RPMI7951 (cell line): ENCODE measurements around the gene METTL25. TPM values are rescaled to one million over a fixed set of nuclear protein-coding genes. Genes with fewer than 3 reads are reported as not detected.
"Not testable (repeated sequence)": the region's sequence is repeated elsewhere in the genome, so short reads cannot be mapped to it uniquely, and the experiment has no call there.

Experiments used
- DNase-seq: peaks from one replicate; pipeline ENCODE4 v3.0.0-alpha.2; 2012; ENCODE audit warnings: low read depth
- total RNA-seq: library from RNA; depleted of rRNA; stranded (reverse); fragments of >200 nt; shearing (Covaris generic); gene quantifications from 2 replicates; pipeline ENCODE4 v1.2.3, GENCODE V29; 2014; rRNA removed

Gene METTL25, protein sequence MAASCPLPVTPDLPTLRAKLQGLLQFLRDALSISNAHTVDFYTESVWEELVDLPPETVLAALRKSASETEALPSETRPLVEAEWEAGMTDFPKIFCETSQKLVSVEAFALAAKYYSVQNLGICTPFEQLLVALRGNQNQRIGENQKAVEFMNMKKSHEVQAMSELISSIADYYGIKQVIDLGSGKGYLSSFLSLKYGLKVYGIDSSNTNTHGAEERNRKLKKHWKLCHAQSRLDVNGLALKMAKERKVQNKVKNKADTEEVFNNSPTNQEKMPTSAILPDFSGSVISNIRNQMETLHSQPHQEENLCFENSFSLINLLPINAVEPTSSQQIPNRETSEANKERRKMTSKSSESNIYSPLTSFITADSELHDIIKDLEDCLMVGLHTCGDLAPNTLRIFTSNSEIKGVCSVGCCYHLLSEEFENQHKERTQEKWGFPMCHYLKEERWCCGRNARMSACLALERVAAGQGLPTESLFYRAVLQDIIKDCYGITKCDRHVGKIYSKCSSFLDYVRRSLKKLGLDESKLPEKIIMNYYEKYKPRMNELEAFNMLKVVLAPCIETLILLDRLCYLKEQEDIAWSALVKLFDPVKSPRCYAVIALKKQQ
- total RNA-seq: 1.8 and 2.8 TPM in 2 replicates

DNA sequence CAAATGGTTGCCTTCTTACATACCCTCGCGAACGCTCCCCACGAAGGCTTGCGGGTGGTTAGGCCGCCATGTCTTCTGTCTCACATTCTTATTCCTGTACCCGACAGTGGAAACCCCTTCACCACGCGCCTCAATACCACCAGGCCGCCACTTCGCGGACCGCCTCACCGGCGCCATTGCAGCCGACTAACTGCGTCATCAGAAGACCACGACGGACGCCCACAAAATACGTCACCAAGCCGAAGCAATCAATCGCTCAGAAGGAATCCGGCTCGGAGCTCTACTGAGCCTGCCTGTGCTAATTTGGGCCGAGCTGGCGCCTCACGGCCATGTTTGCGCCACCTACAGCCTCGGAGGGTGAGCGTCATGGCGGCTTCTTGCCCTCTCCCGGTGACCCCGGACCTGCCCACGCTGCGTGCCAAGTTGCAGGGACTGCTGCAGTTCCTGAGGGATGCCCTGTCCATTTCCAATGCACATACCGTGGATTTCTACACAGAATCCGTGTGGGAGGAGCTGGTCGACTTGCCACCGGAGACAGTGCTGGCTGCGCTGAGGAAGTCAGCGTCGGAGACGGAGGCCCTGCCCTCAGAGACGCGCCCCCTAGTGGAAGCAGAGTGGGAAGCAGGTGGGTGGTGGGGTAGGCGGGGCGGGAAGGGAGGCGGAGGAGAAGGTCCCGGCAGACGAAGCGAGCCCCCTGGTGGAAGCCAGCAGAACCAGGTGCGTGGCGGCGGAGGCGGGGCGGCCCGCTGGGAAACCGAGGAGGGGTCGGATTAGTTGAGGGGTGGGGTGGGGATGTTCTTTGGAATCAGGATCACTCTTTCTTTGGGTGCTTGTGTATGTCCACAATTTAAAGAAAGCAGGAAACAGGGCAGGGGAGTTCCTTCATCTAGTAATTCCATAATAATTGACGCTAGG lies at the start of gene METTL25, which contains the start of gene CCDC59:
Gene METTL25, plus strand, starts transcription at position 330 of the 915 bp plus-strand sequence. Its CDS starts 37 bp downstream, at position 367.
Gene CCDC59, minus strand, starts transcription at position 188 of the 915 bp plus-strand sequence. Its CDS starts 11 bp downstream, at position 177.
- peak; percentile 96 for DNase-seq

DNA sequence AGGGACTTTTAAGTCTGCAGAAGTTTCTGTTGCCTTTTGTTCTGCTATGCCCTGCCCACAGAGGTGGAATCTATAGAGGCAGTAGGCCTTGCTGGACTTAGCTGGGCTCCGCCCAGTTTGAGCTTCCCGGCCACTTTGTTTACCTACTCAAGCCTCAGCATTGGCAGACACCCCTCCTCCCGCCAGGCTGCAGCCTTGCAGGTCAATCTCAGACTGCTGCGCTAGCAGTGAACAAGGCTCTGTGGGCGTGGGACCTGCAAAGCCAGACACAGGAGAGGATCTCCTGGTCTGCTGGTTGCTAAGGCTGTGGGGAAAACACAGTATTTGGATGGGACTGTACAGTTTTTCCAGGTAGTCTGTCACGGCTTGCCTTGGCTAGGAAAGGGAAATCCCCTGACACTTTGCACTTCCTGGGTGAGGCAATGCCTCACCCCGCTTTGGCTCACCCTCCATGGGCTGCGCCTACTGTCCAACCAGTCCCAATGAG lies 43.9 kb upstream of the METTL25 start:
- no peak for DNase-seq

DNA sequence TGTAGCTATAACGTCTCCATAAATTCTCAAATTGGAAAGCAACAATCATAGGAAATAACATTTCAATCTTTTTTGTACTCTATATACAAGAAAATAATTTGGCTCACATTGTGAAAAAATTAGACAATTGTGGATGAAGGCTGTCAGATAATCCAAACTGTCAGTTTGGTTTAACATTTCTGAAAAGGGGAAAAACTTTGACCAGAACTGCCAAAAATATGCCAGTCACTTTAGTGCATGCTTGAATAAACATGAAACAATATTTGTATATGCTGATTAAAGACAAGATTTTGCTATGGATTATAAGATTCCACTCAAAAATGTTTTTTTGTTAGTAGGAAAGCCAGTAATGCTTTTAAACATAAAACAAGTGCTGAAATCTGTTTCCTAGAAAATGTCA lies 39.1 kb upstream of the METTL25 start:
- no peak for DNase-seq

DNA sequence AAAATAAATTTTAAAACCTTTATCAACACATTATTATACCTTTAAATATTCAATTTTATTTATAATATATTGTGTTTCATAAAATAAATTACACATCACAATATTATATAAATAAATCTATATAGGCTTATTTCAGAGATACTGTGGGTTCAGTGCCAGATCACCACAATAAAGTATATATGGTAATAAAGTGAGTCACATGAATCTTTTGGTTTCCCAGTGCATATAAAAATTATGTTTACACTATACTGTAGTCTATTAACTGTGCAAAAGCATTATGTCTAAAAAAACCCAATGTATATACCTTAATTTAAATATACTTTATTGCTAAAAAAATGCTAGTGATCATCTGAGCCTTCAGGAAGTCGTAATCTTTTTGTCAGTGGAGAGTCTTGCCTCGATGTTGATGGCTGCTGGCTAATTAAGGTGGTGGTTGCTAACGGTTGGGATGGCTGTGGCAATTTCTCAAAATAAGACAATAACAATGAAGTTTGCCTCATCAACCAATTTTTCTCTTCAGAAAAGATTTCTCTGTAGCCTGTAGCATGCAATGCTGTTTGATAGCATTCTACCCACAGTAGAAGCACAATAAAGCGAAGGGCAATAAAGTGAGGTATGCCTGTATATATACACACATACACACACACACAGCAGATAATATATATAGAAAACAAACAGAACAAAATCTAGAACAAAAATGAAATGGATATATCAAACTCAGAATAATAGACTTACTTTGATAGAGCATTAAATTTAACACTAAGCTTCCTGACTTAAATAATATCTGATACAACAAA lies 32.6 kb upstream of the METTL25 start:
- DNase-seq: no peak

DNA sequence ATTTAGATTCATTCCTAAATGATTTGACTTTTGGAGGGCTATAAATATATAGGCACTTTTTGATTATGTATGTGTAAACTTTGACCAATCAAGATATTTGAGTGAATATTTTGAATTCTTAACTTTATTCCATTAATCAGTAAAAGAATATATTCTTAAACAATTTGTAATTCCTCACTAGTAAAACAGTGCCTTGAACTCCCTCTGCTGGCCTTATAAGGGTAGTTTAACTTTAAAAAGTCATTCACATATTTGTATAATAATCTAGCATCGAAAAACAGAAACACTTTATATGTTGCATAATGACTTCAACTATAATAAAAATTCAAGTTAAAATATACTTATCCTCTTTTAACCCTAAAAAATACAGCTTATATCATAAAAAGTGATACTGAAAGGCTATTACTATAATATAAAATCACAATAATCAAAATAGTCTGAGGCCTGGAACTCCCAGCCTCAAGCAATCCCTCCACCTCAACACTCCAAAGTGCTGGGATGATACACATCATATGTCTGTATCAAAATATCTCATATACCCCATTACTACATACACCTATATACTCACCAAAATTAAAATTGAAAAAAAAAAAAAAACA lies 31.3 kb upstream of the METTL25 start:
- DNase-seq: peak; percentile 6

DNA sequence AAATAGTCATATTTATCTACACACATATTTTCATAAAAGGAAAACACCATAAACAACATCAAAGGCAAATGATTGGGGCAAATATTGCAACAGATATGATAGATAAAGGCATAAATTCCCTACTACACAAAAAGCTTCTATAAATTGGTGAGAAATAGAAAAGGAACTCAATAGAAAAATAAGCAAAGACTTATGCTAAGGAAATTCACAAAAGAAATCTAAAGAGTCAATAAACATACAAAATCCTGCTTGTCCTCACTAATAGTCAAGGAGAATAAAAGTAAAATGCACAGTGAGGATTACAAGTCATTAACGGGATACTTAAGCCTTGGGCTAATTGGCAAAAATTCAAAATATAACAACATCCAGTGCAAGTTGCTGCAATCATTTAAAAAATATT lies 30.5 kb upstream of the METTL25 start:
- no peak for DNase-seq

DNA sequence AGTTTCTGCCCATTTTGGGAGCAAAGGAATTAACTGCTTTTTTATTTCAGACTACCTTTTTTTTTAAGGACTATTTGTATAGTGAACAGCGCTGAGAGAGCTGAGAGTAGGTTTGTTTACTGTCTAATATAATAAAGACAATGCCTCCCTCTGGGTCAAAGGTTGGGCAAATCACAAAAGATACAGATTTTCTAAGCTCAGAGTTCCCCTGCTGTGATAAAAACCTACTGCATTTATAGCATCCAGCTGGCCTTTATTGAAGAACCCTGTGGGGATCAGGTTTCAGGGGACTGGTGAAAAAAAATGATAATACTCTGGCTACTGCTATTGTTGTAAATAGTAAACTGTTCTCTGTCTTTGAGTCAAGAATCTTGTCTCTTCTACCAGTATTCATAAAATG lies 28.8 kb upstream of the METTL25 start:
- DNase-seq: peak; percentile 1

DNA sequence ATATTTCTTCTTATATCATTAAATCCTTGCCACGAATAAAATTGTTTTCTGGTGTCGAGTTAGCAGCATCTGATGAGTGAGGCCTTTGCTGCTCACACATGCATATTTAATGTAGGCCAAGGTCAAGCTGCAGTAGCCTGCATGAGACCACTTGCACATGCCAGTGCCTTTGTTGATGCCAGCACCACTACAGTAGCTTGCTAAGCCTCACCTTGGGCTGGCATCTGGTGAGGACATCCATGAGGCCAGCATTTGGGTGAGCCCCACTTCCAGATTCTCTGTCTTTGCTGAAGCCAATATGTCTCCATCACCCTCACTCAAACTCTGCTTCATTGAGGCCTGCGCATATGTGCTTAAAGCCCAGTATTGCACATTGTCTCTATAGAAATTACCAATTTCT lies 8.2 kb upstream of the METTL25 start:
- no peak for DNase-seq

DNA sequence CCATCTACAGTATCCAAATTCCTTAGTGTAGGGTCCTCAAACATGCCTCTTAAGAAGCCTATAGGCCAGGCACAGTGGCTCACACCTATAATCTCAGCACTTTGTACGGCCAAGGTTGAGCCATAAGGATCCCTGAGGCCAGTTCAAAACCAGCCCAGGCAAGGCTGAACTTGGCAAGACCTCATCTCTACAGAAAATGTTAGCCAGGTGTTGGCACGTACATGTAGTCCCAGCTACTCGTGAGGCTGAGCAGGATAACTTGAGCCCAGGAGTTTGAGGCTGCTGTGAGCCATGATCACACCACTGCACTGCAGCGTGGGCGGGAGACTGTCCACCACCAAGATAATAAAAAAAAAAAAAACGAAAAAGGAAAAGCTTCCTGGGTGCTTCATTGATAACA lies 6.9 kb upstream of the METTL25 start:
- DNase-seq: no peak

DNA sequence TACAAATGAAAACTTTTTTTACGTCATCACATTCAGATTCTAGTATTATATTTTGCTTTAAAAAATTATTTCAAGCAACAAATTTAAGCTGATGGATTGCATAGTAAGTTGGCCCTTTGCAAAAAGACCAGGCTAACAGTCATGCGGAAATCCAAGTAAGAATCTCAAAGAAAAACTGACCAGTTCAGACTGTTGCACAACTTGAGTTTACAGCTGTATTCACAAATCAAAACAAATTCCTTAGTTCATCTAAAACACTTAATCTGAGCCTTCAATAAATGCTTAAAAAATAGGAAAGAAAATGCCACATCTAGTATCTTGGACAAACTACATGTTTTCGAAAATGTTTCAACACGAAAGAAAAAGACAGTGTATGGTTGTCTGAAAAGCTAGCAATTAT lies 989 bp upstream of the METTL25 start:
- DNase-seq: no peak

DNA sequence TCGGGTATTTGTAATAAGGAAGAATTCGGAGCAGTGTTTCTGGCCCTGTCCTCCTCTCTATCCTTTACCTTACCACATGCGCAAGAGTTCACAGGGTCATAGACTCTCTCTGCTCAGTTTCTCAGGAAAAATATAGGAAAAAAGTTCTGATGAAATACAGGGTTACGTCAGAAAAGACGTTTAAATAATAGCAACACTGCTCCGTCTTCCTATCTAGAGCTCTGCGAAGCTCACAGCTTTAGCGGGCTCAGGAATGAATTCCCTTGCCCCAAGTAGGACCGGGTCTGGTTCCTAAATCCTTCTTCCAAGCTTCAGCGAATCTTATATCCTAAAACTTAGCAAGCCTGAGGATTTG lies 507 bp upstream of the METTL25 start:
- no peak for DNase-seq

DNA sequence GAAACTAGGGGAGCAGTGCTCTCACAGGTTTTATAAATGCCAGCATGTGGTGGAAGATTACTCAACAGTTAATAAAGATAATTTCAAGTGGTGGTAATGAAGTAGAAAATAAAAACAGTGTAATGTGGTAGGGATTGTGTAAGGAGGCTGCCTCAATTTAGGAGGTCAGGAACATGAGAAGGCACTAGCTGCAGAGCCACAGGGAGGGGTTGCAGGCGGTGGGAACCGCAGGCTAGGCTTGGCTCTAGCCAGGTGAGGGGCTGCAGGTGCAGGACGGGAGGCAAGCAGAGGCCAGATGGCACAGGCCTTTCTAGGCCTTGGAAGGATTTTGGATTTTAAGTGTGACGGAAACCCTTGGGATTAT lies 768 bp downstream of the METTL25 start:
- DNase-seq: no peak

DNA sequence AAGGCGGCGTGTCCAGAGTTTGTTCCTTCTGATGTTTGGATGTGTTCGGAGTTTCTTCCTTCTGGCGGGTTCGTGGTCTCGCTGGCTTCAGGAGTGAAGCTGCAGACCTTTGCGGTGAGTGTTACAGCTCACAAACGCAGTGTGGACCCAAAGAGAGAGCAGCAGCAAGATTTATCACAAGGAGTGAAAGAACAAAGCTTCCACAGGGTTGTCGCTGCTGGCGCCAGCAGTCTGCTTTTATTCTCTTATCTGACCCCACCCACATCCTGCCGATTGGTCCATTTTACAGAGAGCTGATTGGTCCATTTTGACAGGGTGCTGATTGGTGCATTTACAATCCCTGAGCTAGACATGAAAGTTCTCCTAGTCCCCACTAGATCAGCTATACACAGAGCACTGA lies 2.5 kb downstream of the METTL25 start:
- DNase-seq: not testable (repeated sequence)

DNA sequence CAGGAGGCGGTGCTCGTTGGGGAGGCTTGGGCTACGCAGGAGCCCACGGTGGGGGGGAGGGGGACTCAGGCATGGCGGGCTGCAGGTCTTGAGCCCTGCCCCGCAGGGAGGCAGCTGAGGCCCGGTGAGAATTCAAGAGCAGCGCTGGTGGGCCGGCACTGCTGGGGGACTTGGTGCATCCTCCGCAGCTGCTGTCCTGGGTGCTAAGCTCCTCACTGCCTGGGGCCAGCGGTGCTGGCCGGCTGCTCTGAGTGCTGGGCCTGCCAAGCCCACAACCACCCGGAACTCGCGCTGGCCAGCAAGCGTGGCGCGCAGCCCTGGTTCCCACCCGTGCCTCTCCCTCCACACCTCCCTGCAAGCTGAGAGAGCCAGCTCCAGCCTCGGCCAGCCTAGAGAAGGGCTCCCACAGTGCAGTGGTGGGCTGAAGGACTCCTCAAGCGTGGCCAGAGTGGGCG lies 3.2 kb downstream of the METTL25 start:
- DNase-seq: no peak

DNA sequence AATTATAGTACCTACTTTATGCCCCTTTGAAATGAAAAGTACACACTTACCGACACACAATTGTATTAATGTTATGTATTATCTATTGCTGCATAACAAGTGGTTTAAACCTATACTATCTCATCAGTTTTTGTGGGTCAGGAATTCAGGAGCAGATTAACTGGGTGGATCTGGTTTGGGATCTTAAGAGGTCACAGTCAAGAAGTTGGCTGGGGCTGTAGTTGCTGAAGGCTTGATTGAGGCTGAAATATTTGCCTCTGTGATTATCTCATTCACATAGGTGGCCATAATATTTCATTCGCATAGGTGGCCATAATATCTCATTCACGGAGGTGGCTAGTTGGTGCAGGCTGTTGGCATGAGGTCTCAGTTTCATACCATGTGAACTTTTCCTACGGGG lies 5.7 kb downstream of the METTL25 start:
- no peak for DNase-seq

DNA sequence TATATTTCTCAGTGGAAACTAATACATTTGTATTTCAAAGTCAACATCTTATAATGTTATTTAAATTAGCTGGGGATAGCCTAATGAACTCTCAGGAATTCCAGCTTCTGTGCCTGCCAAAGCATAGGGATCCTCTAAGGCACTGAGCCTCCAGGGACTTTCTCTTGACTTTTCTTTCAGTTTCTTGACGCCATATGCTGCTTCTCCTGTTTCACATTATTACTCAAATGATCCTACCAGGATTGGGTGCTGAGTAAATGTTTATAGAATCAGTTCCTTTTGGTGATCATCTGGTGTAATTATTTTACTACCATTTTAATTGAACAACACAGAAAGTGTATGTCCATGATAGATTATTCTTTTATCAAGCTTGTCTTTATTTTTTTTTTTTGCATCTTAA lies 7.9 kb downstream of the METTL25 start:
- no peak for DNase-seq

DNA sequence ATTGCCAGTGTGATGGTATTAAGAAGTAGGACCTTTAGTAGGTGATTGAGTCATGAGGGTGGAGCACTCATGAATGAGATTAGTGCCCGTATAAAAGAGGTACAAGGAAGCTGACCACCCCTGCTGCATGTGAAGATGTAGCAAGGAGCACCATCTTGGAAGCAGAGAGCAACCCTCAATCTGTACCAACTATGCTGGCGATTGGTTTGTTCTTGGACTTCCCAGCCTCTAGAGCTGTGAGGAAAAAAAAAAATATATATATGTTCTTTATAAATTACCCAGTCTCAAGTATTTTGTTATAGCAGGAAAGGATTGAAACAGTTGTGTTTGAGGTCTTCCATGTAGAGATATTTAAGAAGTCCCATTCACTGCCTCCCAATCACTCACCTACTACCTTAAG lies 16.9 kb downstream of the METTL25 start:
- no peak for DNase-seq

DNA sequence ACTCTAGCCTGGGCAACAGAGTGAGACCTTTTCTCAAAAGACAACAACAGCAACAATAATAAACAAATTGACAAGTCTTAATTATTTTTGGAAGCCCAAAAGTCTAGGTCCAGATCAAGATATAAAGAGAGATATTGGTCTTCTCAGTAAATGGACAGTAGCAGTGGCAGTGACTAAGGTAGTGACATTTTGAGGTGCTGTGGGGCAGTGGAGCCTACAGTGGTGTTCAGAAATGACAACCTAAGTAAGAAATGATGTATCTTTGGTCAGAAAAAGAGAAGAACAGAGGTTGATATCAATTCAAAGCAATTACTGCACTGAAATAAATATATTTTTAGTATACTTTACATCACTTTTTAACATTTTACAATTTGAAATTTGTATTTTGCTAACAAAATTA lies 20.7 kb downstream of the METTL25 start:
- DNase-seq: no peak

DNA sequence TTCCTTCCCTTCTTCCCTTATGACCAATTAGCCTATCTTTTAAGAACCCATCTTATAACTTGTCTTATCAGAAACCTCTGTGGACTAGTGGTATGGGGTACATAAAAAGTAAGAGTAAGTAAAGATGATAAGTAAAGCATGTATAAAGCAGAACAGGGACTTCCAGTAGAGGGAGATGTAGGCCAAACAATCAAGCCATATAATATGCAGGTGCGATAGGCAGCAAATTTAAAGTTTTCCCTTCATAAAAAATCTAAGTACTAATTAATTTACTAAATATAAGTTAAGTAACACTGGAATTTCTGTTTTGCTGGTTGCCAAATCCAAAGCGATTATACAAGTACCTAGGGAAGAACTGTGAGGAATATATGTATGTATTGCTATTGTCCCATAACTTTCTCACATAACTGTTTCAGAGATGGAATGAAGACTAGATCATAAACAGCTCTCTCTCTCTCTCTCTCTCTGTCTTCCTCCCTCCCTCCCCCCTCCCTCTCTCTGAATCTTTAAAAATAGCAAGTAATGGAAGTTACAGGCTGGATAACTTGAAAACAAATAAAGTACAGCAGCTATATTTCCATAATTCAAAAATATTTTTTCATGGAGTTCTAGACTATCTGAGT lies 25.7 kb downstream of the METTL25 start:
- DNase-seq: no peak

DNA sequence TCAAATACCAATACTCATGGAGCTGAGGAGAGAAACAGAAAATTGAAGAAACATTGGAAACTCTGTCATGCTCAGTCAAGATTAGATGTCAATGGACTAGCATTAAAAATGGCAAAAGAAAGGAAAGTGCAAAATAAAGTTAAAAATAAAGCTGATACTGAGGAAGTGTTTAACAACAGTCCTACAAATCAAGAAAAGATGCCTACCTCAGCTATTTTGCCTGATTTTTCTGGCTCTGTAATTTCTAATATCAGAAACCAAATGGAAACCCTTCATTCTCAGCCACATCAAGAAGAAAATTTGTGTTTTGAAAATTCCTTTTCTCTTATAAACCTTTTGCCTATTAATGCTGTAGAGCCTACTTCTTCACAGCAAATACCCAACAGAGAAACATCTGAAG lies 40.5 kb downstream of the METTL25 start:
- DNase-seq: no peak
